Measurements from ENCODE around the gene FAM222A. TPM values are rescaled to one million over a fixed set of nuclear protein-coding genes. Genes with fewer than 3 reads are reported as not detected.
A peak's percentile ranks its signal among the peaks of the same experiment; 100 is the strongest.

The FAM222A gene
- total RNA-seq, 1 donor from 2014 or later = 13.9 TPM

GRCh38 chr12:109808876-109809646, 95.4 kb downstream of the FAM222A start:
- Mint-ChIP-seq H3K4me1 (no peaks in the 10 kb centered on the region), H3K27ac (ENCODE audit: unreplicated experiment) (no peak overlapping the region), H3K9me3 (no peaks in the 10 kb centered on the region), H3K4me3 (no peak overlapping the region), H3K27me3 (ENCODE audit: low read depth) (no peaks in the 10 kb centered on the region), H3K36me3 (ENCODE audit: low read depth) (no peaks in the 10 kb centered on the region)
- DNase-seq (ENCODE audit: low read depth, low spot score) = no peak
- no peak for TF ChIP-seq CTCF (conservative IDR thresholded peaks at IDR 0.05)

- Mint-ChIP-seq H3K27ac (ENCODE audit: unreplicated experiment) (no peak overlapping the region), H3K27me3 (ENCODE audit: low read depth) (no peaks in the 10 kb centered on the region), H3K36me3 (ENCODE audit: low read depth) (no peaks in the 10 kb centered on the region), H3K4me1 (no peaks in the 10 kb centered on the region), H3K9me3 (no peaks in the 10 kb centered on the region), H3K4me3 (no peak overlapping the region)
- DNase-seq (ENCODE audit: low read depth, low spot score) = no peak
- TF ChIP-seq CTCF (conservative IDR thresholded peaks at IDR 0.05) = no peak
Observed at GRCh38 chr12:109810954-109811623, 97.5 kb downstream of the FAM222A start.

- Mint-ChIP-seq H3K9me3 (no peaks in the 10 kb centered on the region), H3K4me1 (no peaks in the 10 kb centered on the region), H3K4me3 (no peak overlapping the region), H3K27ac (ENCODE audit: unreplicated experiment) (no peak overlapping the region), H3K27me3 (ENCODE audit: low read depth) (no peaks in the 10 kb centered on the region), H3K36me3 (ENCODE audit: low read depth) (no peaks in the 10 kb centered on the region)
- DNase-seq (ENCODE audit: low read depth, low spot score) = no peak
- peak; percentile 36 for TF ChIP-seq CTCF (conservative IDR thresholded peaks at IDR 0.05)
Observed at GRCh38 chr12:109811624-109811995, 98.0 kb downstream of the FAM222A start.

- no peak overlapping the region for H3K27ac Mint-ChIP-seq (ENCODE audit: unreplicated experiment)
- no peaks in the 10 kb centered on the region for H3K36me3 Mint-ChIP-seq (ENCODE audit: low read depth)
- no peak for DNase-seq (ENCODE audit: low read depth, low spot score)
- H3K27me3 Mint-ChIP-seq (ENCODE audit: low read depth) = no peaks in the 10 kb centered on the region
- H3K4me3 Mint-ChIP-seq = no peak overlapping the region
- H3K4me1 Mint-ChIP-seq = peaks cover 4% of the 10 kb centered on the region
- no peak for TF ChIP-seq CTCF (conservative IDR thresholded peaks at IDR 0.05)
- no peaks in the 10 kb centered on the region for H3K9me3 Mint-ChIP-seq
Observed at GRCh38 chr12:109813810-109814416, 100.3 kb downstream of the FAM222A start.

- H3K36me3 Mint-ChIP-seq (ENCODE audit: low read depth) = no peaks in the 10 kb centered on the region
- H3K27ac Mint-ChIP-seq (ENCODE audit: unreplicated experiment) = no peak overlapping the region
- no peak overlapping the region for H3K4me3 Mint-ChIP-seq
- peaks cover 10% of the 10 kb centered on the region for H3K4me1 Mint-ChIP-seq
- TF ChIP-seq CTCF (conservative IDR thresholded peaks at IDR 0.05) = no peak
- DNase-seq (ENCODE audit: low read depth, low spot score) = no peak
- H3K27me3 Mint-ChIP-seq (ENCODE audit: low read depth) = no peaks in the 10 kb centered on the region
- H3K9me3 Mint-ChIP-seq = no peaks in the 10 kb centered on the region
Observed at GRCh38 chr12:109814600-109815150, 101.0 kb downstream of the FAM222A start.

All from neural crest cell (in vitro differentiated cells).